GM12878 (cell line): ENCODE results near the gene SORCS2. TPM values are rescaled to one million over a fixed set of nuclear protein-coding genes. Genes with fewer than 3 reads are reported as not detected.
"Not testable (repeated sequence)": the region's sequence is repeated elsewhere in the genome, so short reads cannot be mapped to it uniquely, and the experiment has no call there.

Source experiments
- ATAC-seq: fragments of 200-7000 bp; cut with Tn5 transposase; 3 replicates; pipeline ENCODE4 v1.9.1; 2020; ENCODE audit warnings: mild to moderate bottlenecking, moderate library complexity
- BruUV-seq: library from RNA; stranded (reverse); fragments of 400-500 nt; replicated peaks from 2 replicates; lab custom pipeline; 2021; lab: Mats Ljungman, UMichigan
- CTCF ChIA-PET: fragments of 300-600 bp; sonication (Branson Sonifier 250); formaldehyde crosslinking; extraction: SDS; loops from one replicate; lab custom pipeline; 2021; ENCODE audit warnings: inconsistent platforms; lab: Yijun Ruan, JAX
- POLR2A ChIA-PET: fragments of 350-600 bp; formaldehyde crosslinking; extraction: SDS; loops from one replicate; lab custom pipeline; 2021; ENCODE audit warnings: inconsistent platforms; lab: Charles Lee
- RAD21 ChIA-PET: fragments of 300-600 bp; sonication (Branson Sonifier 250); formaldehyde crosslinking; loops from one replicate; lab custom pipeline; 2023; ENCODE audit warnings: antibody characterized with exemption; ENCODE audit not compliant: unreplicated experiment; lab: Charles Lee
- SMC1A ChIA-PET: fragments of 300-600 bp; sonication (Branson Sonifier 250); formaldehyde crosslinking; loops from one replicate; lab custom pipeline; 2023; ENCODE audit not compliant: unreplicated experiment, uncharacterized antibody; lab: Charles Lee
- DNase-seq: peaks from one replicate; pipeline ENCODE4 v3.0.0-alpha.2; 2011; ENCODE audit warnings: low read depth, low spot score
- FAIRE-seq: peaks from 3 replicates; lab custom pipeline; 2011; peaks lifted over from hg19 to GRCh38; lab: Jason Lieb, UNC
- H2AFZ ChIP-seq: 2 replicates; pipeline ENCODE4 v1.6.0; 2011; ENCODE audit warnings: low read depth, low read length, control low read depth; ENCODE audit not compliant: control insufficient read depth
- H3K27ac ChIP-seq: 2 replicates; pipeline ENCODE4 v1.5.1; 2011; ENCODE audit warnings: control low read depth; ENCODE audit not compliant: control insufficient read depth, insufficient read depth
- H3K27me3 ChIP-seq, 2 experiments: replicated peaks in 1 of 2; 2 replicates each; pipeline versions ENCODE4 v1.6.0 to v1.6.1; 2011; ENCODE audit warnings: low read length in 1 of 2; ENCODE audit not compliant: control insufficient read depth in 2 of 2, insufficient read depth in 2 of 2
- H3K36me3 ChIP-seq, 2 experiments: 2 replicates each; pipeline ENCODE4 v1.5.1; 2011; ENCODE audit warnings: low read length in 1 of 2; ENCODE audit not compliant: control insufficient read depth in 2 of 2, insufficient read depth in 2 of 2
- H3K4me1 ChIP-seq: 2 replicates; pipeline ENCODE4 v1.6.1; 2011; ENCODE audit warnings: mild to moderate bottlenecking, low read length, moderate library complexity, mixed read lengths; ENCODE audit not compliant: control insufficient read depth, insufficient read depth
- H3K4me2 ChIP-seq: 2 replicates; pipeline ENCODE4 v1.6.0; 2011; ENCODE audit warnings: control low read depth; ENCODE audit not compliant: control insufficient read depth, insufficient read depth
- H3K4me3 ChIP-seq: fragments of 200-600 bp; sonication (generic); 2 replicates; pipeline ENCODE4 v1.5.1; 2016
- H3K79me2 ChIP-seq: 2 replicates; pipeline ENCODE4 v1.6.0; 2011; ENCODE audit warnings: low read length; ENCODE audit not compliant: control insufficient read depth, insufficient read depth
- H3K9ac ChIP-seq: 2 replicates; pipeline ENCODE4 v1.8.0; 2011; ENCODE audit warnings: low read length, control low read depth, mixed read lengths; ENCODE audit not compliant: control insufficient read depth, insufficient read depth
- H3K9me3 ChIP-seq: replicated peaks from 3 replicates; pipeline ENCODE4 v1.5.1; 2011; ENCODE audit warnings: mild to moderate bottlenecking, low read length; ENCODE audit not compliant: control insufficient read depth, insufficient read depth
- H4K20me1 ChIP-seq: 2 replicates; pipeline ENCODE4 v1.6.0; 2011; ENCODE audit not compliant: control insufficient read depth, insufficient read depth
- CHD1 ChIP-seq: IDR thresholded peaks from 2 replicates; pipeline ENCODE4 v1.6.1; 2012; ENCODE audit warnings: low read depth, low read length, improper control_type of control experiment
- NBN ChIP-seq: fragments of 450-650 bp; IDR thresholded peaks from 2 replicates; pipeline ENCODE4 v1.6.1; 2016
- NFYB ChIP-seq: IDR thresholded peaks from 2 replicates; pipeline ENCODE4 v1.6.1; 2011; ENCODE audit warnings: low read depth, mild to moderate bottlenecking, low read length, improper control_type of control experiment, moderate library complexity; ENCODE audit not compliant: insufficient read depth
- POLR2A ChIP-seq: IDR thresholded peaks from 2 replicates; pipeline ENCODE4 v1.6.1; 2011; ENCODE audit warnings: low read depth, mild to moderate bottlenecking, low read length
- ZNF622 ChIP-seq: fragments of 450-650 bp; IDR thresholded peaks from 2 replicates; pipeline ENCODE4 v1.6.1; 2017; ENCODE audit warnings: mild to moderate bottlenecking, inconsistent platforms
- WGBS: methylation state at CpG from one replicate; pipeline ENCODE4 v1.1.6; 2016; ENCODE audit warnings: low lambda C conversion rate; ENCODE audit not compliant: insufficient replicate concordance, insufficient coverage; ENCODE audit errors: missing lambda C conversion rate; 5-methylcytosine and 5-hydroxymethylcytosine counted together
- in situ Hi-C: fragments of 300-500 bp; cut with MboI; formaldehyde crosslinking; loops from 9 replicates; pipeline ENCODE4 v1.14.3; 2018; ENCODE audit warnings: mixed read lengths
- intact Hi-C: fragments of 100-400 bp; cut with micrococcal nuclease; formaldehyde crosslinking; loops from one replicate; pipeline ENCODE4 v1.14.2; 2022; ENCODE audit not compliant: unreplicated experiment
- polyA plus RNA-seq, 11 experiments: library from polyadenylated mRNA; depleted of rRNA in 4 of 11; unstranded in 6 of 11; stranded (reverse) in 5 of 11; fragments of >200 nt; fragmentation: Nextera tagmentation in 4 of 11; fragmentation: Illumina TruSeq in 1 of 11; extraction: Ambion mirVana in 4 of 11; extraction: Trizol in 1 of 11; gene quantifications; 1 replicate in 1 of 11; 2 replicates in 10 of 11; pipeline versions ENCODE4 v1.2.1 to v1.2.3, GENCODE V29; 2011 to 2016; ENCODE audit warnings: inconsistent platforms in 2 of 11, missing spikeins in 2 of 11, low read depth in 1 of 11
- total RNA-seq, 4 experiments: library from RNA; depleted of rRNA in 3 of 4; stranded (reverse); fragments of >200 nt in 3 of 4; fragmentation: Illumina TruSeq in 1 of 4; extraction: Trizol in 1 of 4; gene quantifications; 2 replicates each; pipeline versions ENCODE4 v1.2.1 to v1.2.3, GENCODE V29; 2013 to 2021

The SORCS2 gene
- total and polyA plus RNA-seq, 10 of the 15 experiments (the other 5 are each of a cell fraction or from before 2014, with no cell fraction given) = 0.01 to 0.15 (median 0.05) TPM; not detected in 5

GRCh38 chr4:7214359-7214758 lies 22.0 kb downstream of the SORCS2 start:
- Histone ChIP-seq H2AFZ (no peak overlapping the region), H3K9me3 (no peaks in the 10 kb centered on the region), H3K4me1 (no peaks in the 10 kb centered on the region), H3K4me2 (no peak overlapping the region), H4K20me1 (no peaks in the 10 kb centered on the region), H3K4me3 (no peak overlapping the region), H3K36me3 (no peaks in the 10 kb centered on the region), H3K79me2 (no peaks in the 10 kb centered on the region), H3K27me3 (no peaks in the 10 kb centered on the region; a peak in 2 of 4 replicates), H3K9ac (no peak overlapping the region), H3K27ac (no peak overlapping the region)
- 17% methylated on average over 2 of the region's 2 CpGs for WGBS
- no peak for FAIRE-seq
- ChIA-PET POLR2A (no interaction called here), SMC1A (no interaction called here), RAD21 (interaction anchor here (0.9 kb wide), 1 partner anchor 39 kb away, joined by 3 read pairs; no protein-coding TSS in a partner anchor), CTCF (no interaction called here)
- no peak for TF ChIP-seq NBN
- no peak for TF ChIP-seq POLR2A
- no peak for TF ChIP-seq NFYB
- TF ChIP-seq CHD1 = no peak
- no peak for TF ChIP-seq ZNF622
- ATAC-seq = no peak
- in situ Hi-C loops (no loop called here), intact Hi-C loops (no loop called here)
- no peak for DNase-seq
- BruUV-seq = no TSS peak

GRCh38 chr4:7215187-7215586 lies 22.8 kb downstream of the SORCS2 start:
- RAD21 ChIA-PET, H3K27ac ChIP-seq, ATAC-seq, H3K4me1 ChIP-seq, in situ Hi-C loops, BruUV-seq, H4K20me1 ChIP-seq, H3K4me2 ChIP-seq, H3K27me3 ChIP-seq, SMC1A ChIA-PET, FAIRE-seq, H3K36me3 ChIP-seq, H3K79me2 ChIP-seq, POLR2A ChIA-PET, H3K9ac ChIP-seq, H3K4me3 ChIP-seq, DNase-seq, CTCF ChIA-PET, H2AFZ ChIP-seq, H3K9me3 ChIP-seq, intact Hi-C loops: not testable (repeated sequence)
- WGBS = 6% methylated on average over 7 of the region's 29 CpGs
